Right atrium auricular region (tissue), 2 donors: ENCODE data around the gene PEPD. TPM values are rescaled to one million over a fixed set of nuclear protein-coding genes. Genes with fewer than 3 reads are reported as not detected.

ENCODE experiments used
- DNase-seq: peaks from one replicate; pipeline ENCODE4 v3.0.0-alpha.2; 2019; ENCODE audit warnings: low spot score
- H3K27ac ChIP-seq, 2 donors: fragments of 200-600 bp; sonication (generic); 1 replicate in 1 of 2; 2 replicates in 1 of 2; pipeline ENCODE4 v1.5.1; 2016 to 2019
- H3K27me3 ChIP-seq, 2 donors: fragments of 200-600 bp; sonication (generic); one replicate each; pipeline versions ENCODE4 v1.5.1 to v1.6.0; 2017 to 2019
- H3K36me3 ChIP-seq: fragments of 200-600 bp; sonication (generic); one replicate; pipeline ENCODE4 v1.5.1; 2016
- H3K4me1 ChIP-seq, 2 donors: fragments of 200-600 bp; sonication (generic); one replicate each; pipeline versions ENCODE4 v1.5.1 to v1.6.0; 2017 to 2019
- H3K4me3 ChIP-seq, 2 donors: fragments of 200-600 bp; sonication (generic); 1 replicate in 1 of 2; 2 replicates in 1 of 2; pipeline ENCODE4 v1.5.1; 2017 to 2019; ENCODE audit warnings: mild to moderate bottlenecking in 1 of 2, moderate library complexity in 1 of 2
- H3K9me3 ChIP-seq, 2 donors: fragments of 200-600 bp; sonication (generic); one replicate each; pipeline ENCODE4 v1.5.1; 2019
- total RNA-seq, 2 donors: library from RNA; depleted of rRNA; stranded (reverse); fragments of >200 nt; gene quantifications; one replicate each; pipeline ENCODE4 v1.1.0, GENCODE V29; 2016
- TF ChIP-seq, protein P1 (sequence below), 2 donors: fragments of 200-600 bp; sonication (generic); IDR thresholded peaks; one replicate each; pipeline ENCODE4 v1.5.1; 2019; ENCODE audit warnings: antibody characterized with exemption in 2 of 2

Gene PEPD
- total RNA-seq, 2 donors from 2014 or later: 27.1 to 38.9 TPM

DNA sequence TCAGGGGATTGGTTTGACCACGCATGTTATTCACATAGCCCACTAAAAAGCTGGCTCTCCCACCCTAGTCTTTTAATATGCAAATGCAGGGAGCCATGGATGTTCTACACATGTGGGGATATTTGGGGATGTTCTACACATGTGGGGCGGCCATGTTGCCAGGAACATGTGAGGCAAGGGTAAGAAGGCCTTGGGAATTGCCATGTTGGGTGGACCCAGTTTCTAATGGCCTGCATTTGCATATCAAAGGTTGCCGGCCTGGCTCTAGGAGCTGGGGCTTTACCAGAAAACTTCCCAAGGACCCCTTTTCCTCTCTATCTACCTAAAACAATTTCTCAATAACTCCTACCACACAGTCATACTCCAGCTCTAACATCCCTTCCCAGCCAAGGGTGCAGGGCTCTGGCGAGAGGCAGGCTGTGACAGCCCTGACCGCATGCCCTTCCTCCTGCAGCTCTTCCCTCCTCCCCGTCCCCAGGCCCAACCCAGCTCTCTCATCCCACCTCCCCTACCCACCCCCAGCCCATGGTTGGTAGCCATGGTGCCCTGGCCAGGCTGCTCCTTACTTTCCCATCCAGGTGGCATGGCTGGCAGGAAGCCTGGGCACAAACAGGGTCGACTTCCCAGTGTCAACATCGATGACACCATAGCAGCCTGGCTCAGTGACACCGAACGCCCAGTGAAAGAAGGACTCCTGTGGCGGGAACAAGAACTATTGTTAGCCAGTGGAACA, 11.0 kb downstream of the PEPD start:
- DNase-seq: no peak
- peaks cover 0 to 5% of the 10 kb centered on the region in 2 donors for H3K4me1 ChIP-seq
- TF ChIP-seq, protein P1, sequence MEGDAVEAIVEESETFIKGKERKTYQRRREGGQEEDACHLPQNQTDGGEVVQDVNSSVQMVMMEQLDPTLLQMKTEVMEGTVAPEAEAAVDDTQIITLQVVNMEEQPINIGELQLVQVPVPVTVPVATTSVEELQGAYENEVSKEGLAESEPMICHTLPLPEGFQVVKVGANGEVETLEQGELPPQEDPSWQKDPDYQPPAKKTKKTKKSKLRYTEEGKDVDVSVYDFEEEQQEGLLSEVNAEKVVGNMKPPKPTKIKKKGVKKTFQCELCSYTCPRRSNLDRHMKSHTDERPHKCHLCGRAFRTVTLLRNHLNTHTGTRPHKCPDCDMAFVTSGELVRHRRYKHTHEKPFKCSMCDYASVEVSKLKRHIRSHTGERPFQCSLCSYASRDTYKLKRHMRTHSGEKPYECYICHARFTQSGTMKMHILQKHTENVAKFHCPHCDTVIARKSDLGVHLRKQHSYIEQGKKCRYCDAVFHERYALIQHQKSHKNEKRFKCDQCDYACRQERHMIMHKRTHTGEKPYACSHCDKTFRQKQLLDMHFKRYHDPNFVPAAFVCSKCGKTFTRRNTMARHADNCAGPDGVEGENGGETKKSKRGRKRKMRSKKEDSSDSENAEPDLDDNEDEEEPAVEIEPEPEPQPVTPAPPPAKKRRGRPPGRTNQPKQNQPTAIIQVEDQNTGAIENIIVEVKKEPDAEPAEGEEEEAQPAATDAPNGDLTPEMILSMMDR (IDR thresholded peaks at IDR 0.05): no peak
- no peak overlapping the region for H3K4me3 ChIP-seq
- H3K9me3 ChIP-seq: no peaks in the 10 kb centered on the region
- no peaks in the 10 kb centered on the region for H3K27me3 ChIP-seq
- H3K27ac ChIP-seq: no peak overlapping the region
- peaks cover 7% of the 10 kb centered on the region for H3K36me3 ChIP-seq

DNA sequence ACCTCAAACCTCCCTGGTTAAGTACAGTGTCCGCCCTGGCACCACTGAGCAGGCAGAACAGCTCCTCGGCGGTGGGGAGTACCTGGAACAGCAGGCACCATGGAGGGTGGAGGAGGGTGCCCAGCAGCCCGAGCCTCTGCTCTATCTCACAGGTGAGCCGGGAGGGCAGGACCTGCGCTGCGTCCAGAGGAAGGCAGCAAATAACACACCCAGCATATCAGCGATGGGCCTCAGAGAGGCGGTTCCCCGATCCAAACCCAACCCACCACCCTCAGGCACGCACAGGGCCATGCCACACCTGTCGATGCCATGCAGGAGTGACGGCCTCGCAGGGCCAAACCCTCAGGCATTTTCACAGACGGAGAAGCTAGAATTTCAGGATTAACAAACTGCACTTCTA, 11.8 kb downstream of the PEPD start:
- H3K27ac ChIP-seq: no peak overlapping the region
- peaks cover 7% of the 10 kb centered on the region for H3K36me3 ChIP-seq
- no peak for DNase-seq
- H3K9me3 ChIP-seq: no peaks in the 10 kb centered on the region
- H3K4me1 ChIP-seq: peaks cover 0 to 5% of the 10 kb centered on the region in 2 donors
- TF ChIP-seq, protein P1 (IDR thresholded peaks at IDR 0.05): no peak
- H3K4me3 ChIP-seq: no peak overlapping the region
- H3K27me3 ChIP-seq: no peaks in the 10 kb centered on the region

DNA sequence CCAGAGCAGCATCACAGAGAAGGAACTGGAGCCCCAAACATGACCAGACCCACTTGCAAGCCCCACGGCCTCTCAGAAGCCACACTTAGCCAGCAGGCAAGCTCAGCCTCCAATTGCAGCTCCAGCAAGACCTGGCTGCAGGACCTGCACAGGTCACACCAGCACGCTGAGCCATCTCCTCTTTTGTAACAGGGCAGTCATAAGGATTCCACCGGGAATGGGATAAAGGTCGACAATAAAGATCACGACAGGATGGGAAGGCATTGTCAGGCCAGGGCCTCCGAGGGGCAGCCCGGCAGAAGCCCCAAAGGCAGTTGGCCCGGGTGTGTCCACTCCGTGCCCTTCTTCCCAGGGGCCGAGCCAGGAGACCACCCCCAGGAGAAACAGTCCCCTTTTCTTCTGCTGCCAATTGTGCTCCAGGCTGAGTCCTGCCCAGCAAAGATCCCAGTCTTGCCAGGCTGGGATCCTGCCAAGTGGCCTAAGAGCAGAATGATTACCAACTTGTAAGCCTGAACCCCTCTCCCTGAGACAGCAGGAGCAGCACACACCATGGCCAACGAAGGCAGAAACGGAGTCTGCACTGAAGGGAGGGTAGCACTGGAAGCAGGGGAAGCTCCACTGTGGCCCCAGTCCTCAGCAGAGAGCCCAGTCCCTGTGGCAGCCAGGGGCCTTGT, 12.5 kb downstream of the PEPD start:
- Histone ChIP-seq H3K27ac (no peak overlapping the region), H3K9me3 (no peaks in the 10 kb centered on the region), H3K36me3 (peaks cover 7% of the 10 kb centered on the region), H3K27me3 (no peaks in the 10 kb centered on the region), H3K4me1 (peaks cover 0 to 5% of the 10 kb centered on the region in 2 donors), H3K4me3 (no peak overlapping the region)
- DNase-seq: no peak
- TF ChIP-seq, protein P1 (IDR thresholded peaks at IDR 0.05): no peak

- Histone ChIP-seq H3K4me3 (no peak overlapping the region), H3K27ac (no peak overlapping the region), H3K27me3 (no peaks in the 10 kb centered on the region), H3K36me3 (peaks cover 7% of the 10 kb centered on the region), H3K4me1 (peaks cover 0 to 5% of the 10 kb centered on the region in 2 donors), H3K9me3 (no peaks in the 10 kb centered on the region)
- DNase-seq: no peak
- TF ChIP-seq, protein P1 (IDR thresholded peaks at IDR 0.05): no peak
These were observed 13.2 kb downstream of the PEPD start for GRCh38 chr19:33508431-33508830.

GRCh38 chr19:33508009-33508408, 13.6 kb downstream of the PEPD start:
- DNase-seq: no peak

More at GRCh38 chr19:33508009-33508408, 13.6 kb downstream of the PEPD start:
- no peaks in the 10 kb centered on the region for H3K27me3 ChIP-seq
- peaks cover 7% of the 10 kb centered on the region for H3K36me3 ChIP-seq
- TF ChIP-seq, protein P1 (IDR thresholded peaks at IDR 0.05): no peak
- H3K27ac ChIP-seq: no peak overlapping the region
- peaks cover 0 to 5% of the 10 kb centered on the region in 2 donors for H3K4me1 ChIP-seq
- H3K9me3 ChIP-seq: no peaks in the 10 kb centered on the region
- no peak overlapping the region for H3K4me3 ChIP-seq
